ENCODE data around the gene PGAP6.

GRCh38 chr16:396605-397004 lies 14.8 kb upstream of the PGAP6 start:
- TF ChIP-seq FOXP2 (optimal IDR thresholded peaks at IDR 0.05; ENCODE audit: control extremely low read depth, extremely low read length, insufficient read depth) (no peak), POLR2AphosphoS5 (IDR thresholded peaks at IDR 0.05; ENCODE audit: borderline replicate concordance, low read depth, low read length) (peak; percentile 60), EZH2 (IDR thresholded peaks at IDR 0.05) (no peak)
